Heart left ventricle (tissue), 13 donors: ENCODE measurements around the gene ZFHX2.

Experiments used
- POLR2A ChIP-seq, 2 donors: fragments of 450-650 bp; IDR thresholded peaks; one replicate each; pipeline ENCODE4 v1.6.1; 2017; ENCODE audit warnings: antibody characterized with exemption in 2 of 2, mild to moderate bottlenecking in 2 of 2, moderate library complexity in 2 of 2
- TF ChIP-seq, protein P1 (sequence below), 12 donors: fragments of 200-600 bp; sonication (generic) in 4 of 12; IDR thresholded peaks; one replicate each; pipeline versions ENCODE4 v1.5.0 to v1.8.0; 2018 to 2022; ENCODE audit warnings: antibody characterized with exemption in 12 of 12, mild to moderate bottlenecking in 5 of 12
- donor health status: ischemic (EF 13 %, LVEDD 7.1; RV severe dilation, severe dysfunction).
- donor health status: DM: no; HTN: yes; CAD: no.
- donor health status: DM: no; HTN: no; CAD: no.
- donor health status: ischemic (EF 25% LVEDD 6.9; RV normal size, moderate dysfunction).
- donor health status: ischemic (EF 25% LVEDD 5.7; RV mildly dilated, moderate dysfunction).
- donor health status: ischemic (EF 35%, LVEDD 5.7; RV mildly dilated, moderate dysfunction).
- donor health status: nonischemic (EF 11% LVEDD 7.7; RV severe dilation, severe dysfunction).
- donor health status: DM: yes; HTN: yes; CAD: no.
- donor health status: PGD.
- donor health status: ischemic (EF 29% LVEDD 5.4; RV normal size, mild dysfunction).
- donor health status: nonischemic (EF 23%, LVEDD 6.1; RV moderate dilation, normal function).

DNA sequence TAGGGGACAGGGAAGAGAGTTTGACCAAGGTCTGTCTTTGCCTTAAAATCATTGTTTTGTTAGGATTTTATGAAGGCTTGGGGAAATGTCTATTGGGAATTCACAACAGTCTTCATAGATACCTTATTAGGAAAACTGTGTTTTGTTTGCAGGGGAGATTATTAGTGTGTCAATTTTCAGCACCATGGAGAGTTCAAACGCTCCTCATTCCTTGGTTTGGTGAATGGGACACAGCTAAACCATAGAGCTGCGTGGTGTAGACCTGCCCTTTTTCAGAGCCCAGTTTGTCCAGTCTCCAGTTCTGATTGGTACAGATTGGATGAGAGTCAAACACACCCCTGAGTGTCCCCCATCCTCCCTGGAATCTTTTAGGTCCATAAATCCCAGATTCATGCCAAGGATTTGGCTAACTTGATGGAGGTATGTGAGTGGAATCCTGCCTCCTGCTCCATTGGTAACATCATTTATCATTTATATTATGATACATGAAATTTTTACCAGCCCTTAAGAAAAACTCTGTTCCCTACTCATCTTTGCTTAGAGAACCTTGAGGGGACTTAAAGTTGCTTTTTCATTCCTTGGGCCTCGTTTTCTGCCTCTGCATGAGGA is 70.1 kb downstream of the ZFHX2 start:
- TF ChIP-seq, protein P1, sequence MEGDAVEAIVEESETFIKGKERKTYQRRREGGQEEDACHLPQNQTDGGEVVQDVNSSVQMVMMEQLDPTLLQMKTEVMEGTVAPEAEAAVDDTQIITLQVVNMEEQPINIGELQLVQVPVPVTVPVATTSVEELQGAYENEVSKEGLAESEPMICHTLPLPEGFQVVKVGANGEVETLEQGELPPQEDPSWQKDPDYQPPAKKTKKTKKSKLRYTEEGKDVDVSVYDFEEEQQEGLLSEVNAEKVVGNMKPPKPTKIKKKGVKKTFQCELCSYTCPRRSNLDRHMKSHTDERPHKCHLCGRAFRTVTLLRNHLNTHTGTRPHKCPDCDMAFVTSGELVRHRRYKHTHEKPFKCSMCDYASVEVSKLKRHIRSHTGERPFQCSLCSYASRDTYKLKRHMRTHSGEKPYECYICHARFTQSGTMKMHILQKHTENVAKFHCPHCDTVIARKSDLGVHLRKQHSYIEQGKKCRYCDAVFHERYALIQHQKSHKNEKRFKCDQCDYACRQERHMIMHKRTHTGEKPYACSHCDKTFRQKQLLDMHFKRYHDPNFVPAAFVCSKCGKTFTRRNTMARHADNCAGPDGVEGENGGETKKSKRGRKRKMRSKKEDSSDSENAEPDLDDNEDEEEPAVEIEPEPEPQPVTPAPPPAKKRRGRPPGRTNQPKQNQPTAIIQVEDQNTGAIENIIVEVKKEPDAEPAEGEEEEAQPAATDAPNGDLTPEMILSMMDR (IDR thresholded peaks at IDR 0.05), result no peak
- no peak for TF ChIP-seq POLR2A (IDR thresholded peaks at IDR 0.05)
